DND-41 (cell line): Measurements from ENCODE around the gene PCARE.
A peak's percentile ranks its signal among the peaks of the same experiment; 100 is the strongest.

Experiments used
- ATAC-seq: fragments of 200-7000 bp; cut with Tn5 transposase; 3 replicates; pipeline ENCODE4 v1.9.1; 2021; ENCODE audit warnings: low read depth; ENCODE audit not compliant: insufficient read depth
- DNase-seq: peaks from one replicate; pipeline ENCODE4 v3.0.0-alpha.2; 2020
- H2AFZ ChIP-seq: 2 replicates; pipeline ENCODE4 v1.6.0; 2012; ENCODE audit warnings: low read depth, low read length
- H3K27ac ChIP-seq: 2 replicates; pipeline ENCODE4 v1.5.1; 2012; ENCODE audit warnings: low read length, inconsistent platforms
- H3K27me3 ChIP-seq: fragments of 200-600 bp; sonication (generic); 2 replicates; pipeline ENCODE4 v1.6.0; 2012; ENCODE audit warnings: low read length, mild to moderate bottlenecking, inconsistent platforms; ENCODE audit not compliant: insufficient read depth, poor library complexity
- H3K36me3 ChIP-seq: 2 replicates; pipeline ENCODE4 v1.5.1; 2012; ENCODE audit warnings: low read length, inconsistent platforms; ENCODE audit not compliant: insufficient read depth
- H3K4me1 ChIP-seq: 2 replicates; pipeline ENCODE4 v1.5.1; 2012; ENCODE audit warnings: mild to moderate bottlenecking, low read length; ENCODE audit not compliant: insufficient read depth
- H3K4me2 ChIP-seq: 2 replicates; pipeline ENCODE4 v1.6.0; 2012; ENCODE audit warnings: mild to moderate bottlenecking, moderate library complexity, low read length, inconsistent platforms; ENCODE audit not compliant: insufficient read depth
- H3K4me3 ChIP-seq, 2 experiments: fragments of 200-600 bp in 1 of 2; shearing (Covaris generic) in 1 of 2; 2 replicates each; pipeline ENCODE4 v1.5.1; 2012 to 2016; ENCODE audit warnings: inconsistent platforms in 2 of 2, low read length in 2 of 2, mild to moderate bottlenecking in 2 of 2, low read depth in 1 of 2, moderate library complexity in 1 of 2
- H3K79me2 ChIP-seq: 2 replicates; pipeline ENCODE4 v1.6.0; 2012; ENCODE audit warnings: low read length, inconsistent platforms; ENCODE audit not compliant: insufficient read depth
- H3K9ac ChIP-seq: 2 replicates; pipeline ENCODE4 v1.6.0; 2012; ENCODE audit warnings: low read depth, mild to moderate bottlenecking, inconsistent platforms, low read length, moderate library complexity
- H3K9me3 ChIP-seq: 2 replicates; pipeline ENCODE4 v1.5.1; 2012; ENCODE audit warnings: low read length, moderate library complexity, mild to moderate bottlenecking, inconsistent platforms; ENCODE audit not compliant: insufficient read depth, severe bottlenecking
- H4K20me1 ChIP-seq: 2 replicates; pipeline ENCODE4 v1.6.0; 2012; ENCODE audit warnings: low read length; ENCODE audit not compliant: insufficient read depth
- EZH2 ChIP-seq: IDR thresholded peaks from 3 replicates; pipeline ENCODE4 v1.6.1; 2012; ENCODE audit warnings: borderline replicate concordance, low read depth, mild to moderate bottlenecking, moderate library complexity, low read length, inconsistent platforms; ENCODE audit not compliant: severe bottlenecking
- TF ChIP-seq, protein P1 (sequence below): IDR thresholded peaks from 2 replicates; pipeline ENCODE4 v1.5.1; 2012; ENCODE audit warnings: borderline replicate concordance, low read length, moderate library complexity, mild to moderate bottlenecking; ENCODE audit not compliant: poor library complexity, severe bottlenecking; ENCODE audit errors: extremely low read depth

The PCARE gene

GRCh38 chr2:29114946-29115609 lies 40.8 kb upstream of the PCARE start, which contains the start of gene CLIP4:
Gene CLIP4 (plus strand): TSS chr2:29115415. CDS start chr2:29121389, 5,974 bp downstream.
- no peak within 1 kb of the TSS for H3K27ac ChIP-seq
- peak within 1 kb of the TSS; percentile 46 for H3K9ac ChIP-seq
- TF ChIP-seq EZH2: peak; percentile 94
- TF ChIP-seq, protein P1, sequence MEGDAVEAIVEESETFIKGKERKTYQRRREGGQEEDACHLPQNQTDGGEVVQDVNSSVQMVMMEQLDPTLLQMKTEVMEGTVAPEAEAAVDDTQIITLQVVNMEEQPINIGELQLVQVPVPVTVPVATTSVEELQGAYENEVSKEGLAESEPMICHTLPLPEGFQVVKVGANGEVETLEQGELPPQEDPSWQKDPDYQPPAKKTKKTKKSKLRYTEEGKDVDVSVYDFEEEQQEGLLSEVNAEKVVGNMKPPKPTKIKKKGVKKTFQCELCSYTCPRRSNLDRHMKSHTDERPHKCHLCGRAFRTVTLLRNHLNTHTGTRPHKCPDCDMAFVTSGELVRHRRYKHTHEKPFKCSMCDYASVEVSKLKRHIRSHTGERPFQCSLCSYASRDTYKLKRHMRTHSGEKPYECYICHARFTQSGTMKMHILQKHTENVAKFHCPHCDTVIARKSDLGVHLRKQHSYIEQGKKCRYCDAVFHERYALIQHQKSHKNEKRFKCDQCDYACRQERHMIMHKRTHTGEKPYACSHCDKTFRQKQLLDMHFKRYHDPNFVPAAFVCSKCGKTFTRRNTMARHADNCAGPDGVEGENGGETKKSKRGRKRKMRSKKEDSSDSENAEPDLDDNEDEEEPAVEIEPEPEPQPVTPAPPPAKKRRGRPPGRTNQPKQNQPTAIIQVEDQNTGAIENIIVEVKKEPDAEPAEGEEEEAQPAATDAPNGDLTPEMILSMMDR: no peak
- ATAC-seq: peak; percentile 64
- peaks cover 21% of the 10 kb centered on the region for H3K4me1 ChIP-seq
- H3K79me2 ChIP-seq: no peaks in the 10 kb centered on the region
- no peaks in the 10 kb centered on the region for H3K36me3 ChIP-seq
- H4K20me1 ChIP-seq: no peaks in the 10 kb centered on the region
- DNase-seq: peak; percentile 18
- H3K27me3 ChIP-seq: peaks cover 66% of the 10 kb centered on the region
- H3K4me2 ChIP-seq: peak within 1 kb of the TSS; percentile 80
- H2AFZ ChIP-seq: peak within 1 kb of the TSS; percentile 60
- no peaks in the 10 kb centered on the region for H3K9me3 ChIP-seq
- H3K4me3 ChIP-seq: peak within 1 kb of the TSS; percentile 17 to 50; a peak in 3 of 4 replicates

DNA sequence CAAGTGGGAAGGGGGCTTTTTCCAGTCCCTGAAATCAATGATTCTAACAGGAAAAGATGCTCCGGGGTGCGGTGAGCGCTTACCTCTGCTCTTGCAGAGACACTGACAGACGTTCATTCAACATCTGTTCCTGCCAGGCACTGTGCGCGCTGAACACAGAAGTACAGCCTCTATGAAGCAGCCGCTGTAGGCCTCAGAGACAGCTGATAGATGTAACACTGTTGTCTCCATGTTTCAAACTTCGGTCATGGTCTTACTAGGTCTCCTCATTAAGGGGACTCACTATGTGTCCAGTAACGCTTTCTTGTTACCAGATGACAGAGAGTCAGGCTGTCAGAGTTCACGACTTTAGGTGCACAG lies 40.2 kb upstream of the PCARE start:
- Histone ChIP-seq H3K27ac (no peak overlapping the region), H3K9me3 (no peaks in the 10 kb centered on the region), H3K9ac (no peak overlapping the region), H3K4me1 (peaks cover 21% of the 10 kb centered on the region), H3K36me3 (no peaks in the 10 kb centered on the region), H3K4me3 (peak overlapping the region in 1 of 2 experiments; percentile 50; a peak in 2 of 4 replicates), H3K79me2 (no peaks in the 10 kb centered on the region), H3K27me3 (peaks cover 64% of the 10 kb centered on the region), H2AFZ (no peak overlapping the region), H3K4me2 (peak overlapping the region; percentile 80), H4K20me1 (no peaks in the 10 kb centered on the region)
- DNase-seq (no peak), ATAC-seq (no peak)
- TF ChIP-seq, protein P1: no peak
- no peak for TF ChIP-seq EZH2

GRCh38 chr2:29113891-29114321 lies 39.6 kb upstream of the PCARE start:
- Histone ChIP-seq H3K79me2 (no peaks in the 10 kb centered on the region), H3K4me3 (no peak overlapping the region), H3K36me3 (no peaks in the 10 kb centered on the region), H3K9ac (no peak overlapping the region), H3K9me3 (no peaks in the 10 kb centered on the region), H3K4me2 (no peak overlapping the region), H3K27ac (no peak overlapping the region), H4K20me1 (no peaks in the 10 kb centered on the region), H3K4me1 (peaks cover 21% of the 10 kb centered on the region), H2AFZ (no peak overlapping the region), H3K27me3 (peaks cover 61% of the 10 kb centered on the region)
- TF ChIP-seq, protein P1: no peak
- no peak for TF ChIP-seq EZH2
- ATAC-seq: no peak
- DNase-seq: no peak
